ENCODE data around the gene ARID4A.
"Not testable (repeated sequence)": the region's sequence is repeated elsewhere in the genome, so short reads cannot be mapped to it uniquely, and the experiment has no call there.

Gene ARID4A

DNA sequence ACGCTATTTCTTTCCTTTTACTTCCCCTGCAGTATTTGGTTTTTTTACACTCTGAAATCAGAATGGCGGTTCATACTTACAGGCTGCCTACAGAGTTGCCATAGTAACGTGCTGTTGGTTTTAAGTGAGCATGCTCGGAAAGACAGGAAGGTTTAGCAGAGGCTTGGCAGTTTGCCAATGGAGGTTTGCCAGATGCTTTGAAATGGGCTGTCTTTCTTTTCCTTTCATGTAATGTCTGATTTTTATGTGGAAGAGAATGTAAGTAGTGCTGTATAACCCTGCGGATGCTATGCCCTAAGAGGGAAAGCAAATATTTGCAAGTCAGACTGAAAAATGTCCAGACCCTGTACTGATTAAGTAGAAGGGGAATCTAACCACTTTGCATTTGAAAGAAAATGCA, 32.8 kb downstream of the ARID4A start:
- TF ChIP-seq, protein P1, sequence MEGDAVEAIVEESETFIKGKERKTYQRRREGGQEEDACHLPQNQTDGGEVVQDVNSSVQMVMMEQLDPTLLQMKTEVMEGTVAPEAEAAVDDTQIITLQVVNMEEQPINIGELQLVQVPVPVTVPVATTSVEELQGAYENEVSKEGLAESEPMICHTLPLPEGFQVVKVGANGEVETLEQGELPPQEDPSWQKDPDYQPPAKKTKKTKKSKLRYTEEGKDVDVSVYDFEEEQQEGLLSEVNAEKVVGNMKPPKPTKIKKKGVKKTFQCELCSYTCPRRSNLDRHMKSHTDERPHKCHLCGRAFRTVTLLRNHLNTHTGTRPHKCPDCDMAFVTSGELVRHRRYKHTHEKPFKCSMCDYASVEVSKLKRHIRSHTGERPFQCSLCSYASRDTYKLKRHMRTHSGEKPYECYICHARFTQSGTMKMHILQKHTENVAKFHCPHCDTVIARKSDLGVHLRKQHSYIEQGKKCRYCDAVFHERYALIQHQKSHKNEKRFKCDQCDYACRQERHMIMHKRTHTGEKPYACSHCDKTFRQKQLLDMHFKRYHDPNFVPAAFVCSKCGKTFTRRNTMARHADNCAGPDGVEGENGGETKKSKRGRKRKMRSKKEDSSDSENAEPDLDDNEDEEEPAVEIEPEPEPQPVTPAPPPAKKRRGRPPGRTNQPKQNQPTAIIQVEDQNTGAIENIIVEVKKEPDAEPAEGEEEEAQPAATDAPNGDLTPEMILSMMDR (IDR thresholded peaks at IDR 0.05; ENCODE audit: low read depth, low read length, missing control alignments), result no peak
- peak; percentile 99 for DNase-seq
- H3K4me3 ChIP-seq (ENCODE audit: low read depth, low read length), result peak overlapping the region; percentile 35
- in situ Hi-C loops (cut with HindIII; ENCODE audit: low pct_ligation_motif_present, low sequenced_read_pairs), result no loop called here
- peaks cover 13% of the 10 kb centered on the region for H3K36me3 ChIP-seq (replicated peaks)
- H3K27ac ChIP-seq, result peak overlapping the region; percentile 21
- H3K27me3 ChIP-seq (replicated peaks), result no peaks in the 10 kb centered on the region

DNA sequence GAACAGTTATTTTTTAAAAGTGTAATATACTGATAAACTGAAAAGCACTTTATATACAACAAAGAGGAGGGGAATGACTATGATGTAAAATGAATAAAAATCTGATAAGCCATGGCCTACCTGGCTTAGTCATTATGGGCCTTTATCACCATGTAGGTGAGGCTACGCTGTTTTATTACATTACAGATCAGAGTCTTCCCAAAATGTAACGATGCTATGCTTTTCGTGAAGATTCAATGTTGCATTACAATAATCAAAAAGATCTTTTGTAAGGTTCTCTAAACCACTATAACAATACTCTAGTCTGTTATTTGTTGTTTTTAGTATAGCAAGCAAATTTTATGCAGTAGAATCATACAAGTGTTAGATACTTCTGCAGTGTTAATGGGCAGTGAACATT, 34.2 kb downstream of the ARID4A start:
- peaks cover 5% of the 10 kb centered on the region for H3K36me3 ChIP-seq (replicated peaks)
- DNase-seq, result no peak
- no peak overlapping the region for H3K4me3 ChIP-seq (ENCODE audit: low read depth, low read length)
- no peaks in the 10 kb centered on the region for H3K27me3 ChIP-seq (replicated peaks)
- H3K27ac ChIP-seq, result no peak overlapping the region
- in situ Hi-C loops (cut with HindIII; ENCODE audit: low pct_ligation_motif_present, low sequenced_read_pairs), result no loop called here
- TF ChIP-seq, protein P1 (IDR thresholded peaks at IDR 0.05; ENCODE audit: low read depth, low read length, missing control alignments), result no peak

DNA sequence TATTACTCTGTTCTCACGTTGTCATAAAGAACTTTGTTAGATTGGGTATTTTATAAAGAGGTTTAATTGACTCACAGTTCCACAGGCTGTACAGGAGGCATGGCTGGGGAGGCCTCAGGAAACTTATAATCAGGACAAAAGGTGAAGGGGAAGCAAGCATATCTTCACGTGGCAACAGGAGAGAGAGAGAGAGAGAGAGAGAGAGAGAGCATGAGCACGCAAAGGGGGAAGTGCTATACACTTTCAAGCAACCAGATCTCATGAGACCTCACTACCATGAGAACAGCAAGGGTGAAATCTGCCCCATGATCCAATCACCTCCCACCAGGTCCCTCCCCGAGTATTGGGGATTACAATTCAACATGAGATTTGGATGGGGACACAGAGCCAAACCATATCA, 41.3 kb downstream of the ARID4A start:
- DNase-seq; H3K36me3 ChIP-seq (replicated peaks); H3K27ac ChIP-seq; H3K27me3 ChIP-seq (replicated peaks); in situ Hi-C loops (cut with HindIII; ENCODE audit: low pct_ligation_motif_present, low sequenced_read_pairs); H3K4me3 ChIP-seq (ENCODE audit: low read depth, low read length): not testable (repeated sequence)

DNA sequence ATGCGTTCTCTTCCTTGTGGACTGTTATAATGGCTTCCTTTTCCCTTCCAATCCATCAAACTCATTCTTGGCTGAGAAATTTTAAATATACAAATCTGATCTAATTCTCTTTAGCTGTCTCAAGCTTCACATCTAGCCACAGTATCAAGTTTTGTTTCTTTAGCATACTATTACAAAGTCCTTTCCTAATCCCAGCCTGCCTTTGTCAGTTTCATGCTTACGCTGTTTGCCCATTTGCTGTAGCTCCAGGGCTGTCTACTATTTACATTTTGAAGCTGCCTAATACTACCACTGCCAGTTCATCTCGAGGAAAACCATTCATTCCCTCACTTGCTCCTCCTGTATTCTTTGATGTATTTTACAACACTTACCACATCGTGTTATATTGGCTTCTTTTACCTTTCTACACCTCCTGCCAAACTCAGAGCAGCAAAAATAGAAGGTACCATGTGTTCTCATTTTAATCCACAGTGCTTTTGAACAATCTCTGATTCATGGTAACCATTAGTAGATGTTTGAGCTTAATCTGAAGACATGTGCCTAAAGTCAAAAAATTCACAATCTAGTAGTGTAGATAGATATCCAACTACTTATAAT, 42.9 kb downstream of the ARID4A start:
- no peak overlapping the region for H3K27ac ChIP-seq
- peaks cover 6% of the 10 kb centered on the region for H3K36me3 ChIP-seq (replicated peaks)
- in situ Hi-C loops (cut with HindIII; ENCODE audit: low pct_ligation_motif_present, low sequenced_read_pairs), result no loop called here
- no peaks in the 10 kb centered on the region for H3K27me3 ChIP-seq (replicated peaks)
- TF ChIP-seq, protein P1 (IDR thresholded peaks at IDR 0.05; ENCODE audit: low read depth, low read length, missing control alignments), result no peak
- DNase-seq, result no peak
- no peak overlapping the region for H3K4me3 ChIP-seq (ENCODE audit: low read depth, low read length)

DNA sequence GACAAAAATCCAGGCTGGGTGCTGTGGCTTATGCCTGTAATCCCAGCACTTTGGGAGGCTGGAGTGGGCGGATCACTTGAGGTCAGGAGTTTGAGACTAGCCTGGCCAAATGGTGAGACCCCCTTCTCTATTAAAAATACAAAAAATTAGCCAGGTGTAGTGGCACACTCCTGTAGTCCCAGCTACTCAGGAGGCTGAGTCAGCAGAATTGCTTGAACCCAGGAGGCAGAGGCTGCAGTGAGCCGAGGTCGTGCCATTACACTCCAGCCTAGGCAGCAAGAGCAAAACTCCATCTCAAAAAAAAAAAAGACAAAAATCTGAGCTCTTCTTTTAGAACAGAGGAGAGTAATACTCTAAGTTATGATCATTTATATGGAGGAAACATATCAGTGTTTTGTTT, 45.2 kb downstream of the ARID4A start:
- H3K4me3 ChIP-seq (ENCODE audit: low read depth, low read length); in situ Hi-C loops (cut with HindIII; ENCODE audit: low pct_ligation_motif_present, low sequenced_read_pairs); DNase-seq; H3K27ac ChIP-seq; H3K27me3 ChIP-seq (replicated peaks): not testable (repeated sequence)
- peaks cover 15% of the 10 kb centered on the region for H3K36me3 ChIP-seq (replicated peaks)

DNA sequence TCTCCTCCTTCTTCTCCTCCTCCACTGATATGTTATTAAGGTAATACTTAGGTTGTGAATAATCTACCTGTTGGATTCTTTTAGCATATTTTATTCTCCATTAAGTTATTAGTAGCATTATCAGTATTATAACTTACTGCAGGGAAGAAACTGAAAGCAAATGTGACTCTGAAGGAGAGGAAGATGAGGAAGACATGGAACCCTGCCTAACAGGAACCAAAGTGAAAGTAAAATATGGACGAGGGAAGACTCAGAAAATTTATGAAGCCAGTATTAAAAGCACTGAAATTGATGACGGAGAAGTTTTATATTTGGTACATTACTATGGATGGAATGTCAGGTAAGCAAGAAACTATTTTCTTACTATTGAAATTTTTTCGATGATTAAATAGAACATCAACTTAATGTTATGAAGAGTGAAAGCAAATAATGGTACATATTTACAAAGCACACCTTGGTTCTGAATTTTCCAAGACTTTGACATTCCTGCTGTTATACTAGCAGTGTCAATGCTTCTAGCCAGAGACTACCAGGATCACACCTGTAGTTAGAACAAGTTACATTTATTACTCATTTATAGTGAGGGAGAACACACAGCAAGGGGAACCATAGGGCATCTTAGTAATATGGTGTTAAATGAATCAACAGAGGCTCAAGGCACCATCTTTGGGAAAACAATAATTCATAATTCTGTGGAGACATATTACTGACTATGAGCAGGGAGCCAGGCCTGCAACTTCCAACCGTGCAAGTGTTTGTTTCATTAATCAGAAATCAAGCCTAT, 55.4 kb downstream of the ARID4A start:
- Histone ChIP-seq H3K27ac (no peak overlapping the region), H3K27me3 (replicated peaks) (no peaks in the 10 kb centered on the region), H3K4me3 (ENCODE audit: low read depth, low read length) (no peak overlapping the region), H3K36me3 (replicated peaks) (peaks cover 11% of the 10 kb centered on the region)
- no peak for DNase-seq
- TF ChIP-seq, protein P1 (IDR thresholded peaks at IDR 0.05; ENCODE audit: low read depth, low read length, missing control alignments), result no peak
- in situ Hi-C loops (cut with HindIII; ENCODE audit: low pct_ligation_motif_present, low sequenced_read_pairs), result no loop called here

Measured in brain microvascular endothelial cell (primary cell).